ENCODE measurements around the gene CFAP99. TPM values are rescaled to one million over a fixed set of nuclear protein-coding genes. Genes with fewer than 3 reads are reported as not detected.

CFAP99 gene
- total and polyA plus RNA-seq, 9 of the 15 experiments (the other 6 are each of a cell fraction or from before 2014, with no cell fraction given) = 0.07 to 0.18 (median 0.09) TPM; not detected in 6

GRCh38 chr4:2441393-2442174, 22.8 kb downstream of the CFAP99 start (continued):
- TF ChIP-seq JUND (IDR thresholded peaks at IDR 0.05; ENCODE audit: borderline replicate concordance, low read depth, low read length) (peak; percentile 76), JUND (tag; IDR thresholded peaks at IDR 0.05; ENCODE audit: borderline replicate concordance, low read depth, low read length) (peak; percentile 46; the same call in 1 of the 3 replicates), TRIM28 (IDR thresholded peaks at IDR 0.05) (no peak), PHF21A (IDR thresholded peaks at IDR 0.05; ENCODE audit: borderline replicate concordance, low read depth) (peak; percentile 92), ZFX (CRISPR knock-in tag; IDR thresholded peaks at IDR 0.05) (peak; percentile 63), CHAMP1 (IDR thresholded peaks at IDR 0.05) (no peak), SMARCA5 (IDR thresholded peaks at IDR 0.05) (0 out of 2 replicates have a peak, but pooled peaks have one; percentile 48), NRF1 (conservative IDR thresholded peaks at IDR 0.05 in 1 of 2, IDR thresholded peaks at IDR 0.05 in 1 of 2) (0 out of 4 replicates have a peak, but pooled peaks of 1 of the 2 experiments have one; percentile 23), ZC3H11A (IDR thresholded peaks at IDR 0.05; ENCODE audit: low read depth, low read length) (0 out of 2 replicates have a peak, but pooled peaks have one; percentile 56), ZNF3 (CRISPR knock-in tag; IDR thresholded peaks at IDR 0.05) (no peak), ARID4B (CRISPR knock-in tag; IDR thresholded peaks at IDR 0.05) (0 out of 2 replicates have a peak, but pooled peaks have one; percentile 57), ZBTB1 (CRISPR knock-in tag; IDR thresholded peaks at IDR 0.05; ENCODE audit: borderline replicate concordance, low read depth) (no peak), ZSCAN32 (CRISPR knock-in tag; IDR thresholded peaks at IDR 0.05) (no peak), BHLHE40 (IDR thresholded peaks at IDR 0.05; ENCODE audit: low read length) (peak; percentile 40), HMGXB4 (CRISPR knock-in tag; IDR thresholded peaks at IDR 0.05) (peak; percentile 69; the same call in 1 of the 2 replicates)
- TF ChIP-seq, protein P1, sequence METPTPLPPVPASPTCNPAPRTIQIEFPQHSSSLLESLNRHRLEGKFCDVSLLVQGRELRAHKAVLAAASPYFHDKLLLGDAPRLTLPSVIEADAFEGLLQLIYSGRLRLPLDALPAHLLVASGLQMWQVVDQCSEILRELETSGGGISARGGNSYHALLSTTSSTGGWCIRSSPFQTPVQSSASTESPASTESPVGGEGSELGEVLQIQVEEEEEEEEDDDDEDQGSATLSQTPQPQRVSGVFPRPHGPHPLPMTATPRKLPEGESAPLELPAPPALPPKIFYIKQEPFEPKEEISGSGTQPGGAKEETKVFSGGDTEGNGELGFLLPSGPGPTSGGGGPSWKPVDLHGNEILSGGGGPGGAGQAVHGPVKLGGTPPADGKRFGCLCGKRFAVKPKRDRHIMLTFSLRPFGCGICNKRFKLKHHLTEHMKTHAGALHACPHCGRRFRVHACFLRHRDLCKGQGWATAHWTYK (CRISPR knock-in tag; IDR thresholded peaks at IDR 0.05) = no peak

Measured in K562 (cell line).